AG04450 (cell line): ENCODE data around the gene APMAP. TPM values are rescaled to one million over a fixed set of nuclear protein-coding genes. Genes with fewer than 3 reads are reported as not detected.

Source experiments
- CTCF ChIA-PET: fragments of 300-600, 350-600 bp; formaldehyde crosslinking; extraction: SDS; loops from one replicate; lab custom pipeline; 2022; ENCODE audit warnings: antibody characterized with exemption, inconsistent platforms; lab: Charles Lee
- POLR2A ChIA-PET: fragments of 350-600 bp; formaldehyde crosslinking; extraction: SDS; loops from one replicate; lab custom pipeline; 2021; ENCODE audit warnings: antibody characterized with exemption, inconsistent platforms; lab: Yijun Ruan, JAX
- DNase-seq: peaks from one replicate; pipeline ENCODE4 v3.0.0-alpha.2; 2011; ENCODE audit warnings: low read depth, low spot score
- H3K27ac ChIP-seq: one replicate; pipeline ENCODE4 v1.5.1; 2012; ENCODE audit warnings: low read depth, low read length, control low read depth
- H3K27me3 ChIP-seq: one replicate; pipeline ENCODE4 v1.6.0; 2012; ENCODE audit warnings: low read length; ENCODE audit not compliant: control insufficient read depth, insufficient read depth
- H3K4me3 ChIP-seq: 2 replicates; pipeline ENCODE4 v1.5.1; 2011; ENCODE audit warnings: mild to moderate bottlenecking, low read depth, low read length, control low read depth
- H3K9me3 ChIP-seq: 2 replicates; pipeline ENCODE4 v1.5.1; 2012; ENCODE audit warnings: low read length; ENCODE audit not compliant: control insufficient read depth, insufficient read depth
- CTCF ChIP-seq: IDR thresholded peaks from 2 replicates; pipeline ENCODE4 v1.5.1; 2011; ENCODE audit warnings: low read depth, low read length, control low read depth, inconsistent platforms
- polyA plus RNA-seq: library from polyadenylated mRNA; depleted of rRNA; stranded (reverse); fragments of >200 nt; gene quantifications from 2 replicates; pipeline ENCODE4 v1.2.3, GENCODE V29; 2011

The APMAP gene
- polyA plus RNA-seq, 1 experiment, result 94.5 TPM

- H3K27me3 ChIP-seq, result no peaks in the 10 kb centered on the region
- no peak overlapping the region for H3K27ac ChIP-seq
- CTCF ChIA-PET, result no interaction called here
- POLR2A ChIA-PET, result no interaction called here
- no peak for TF ChIP-seq CTCF
- no peaks in the 10 kb centered on the region for H3K9me3 ChIP-seq
- no peak overlapping the region for H3K4me3 ChIP-seq
- DNase-seq, result no peak
Measured at GRCh38 chr20:24957326-24958016, 35.1 kb downstream of the APMAP start.

GRCh38 chr20:24956001-24956841 lies 36.3 kb downstream of the APMAP start:
- CTCF ChIA-PET, result interaction anchor here (0.5 kb wide), 1 partner anchor 739 kb away, joined by 3 read pairs; no protein-coding TSS in a partner anchor
- H3K27me3 ChIP-seq, result no peaks in the 10 kb centered on the region
- no peak for DNase-seq
- H3K27ac ChIP-seq, result no peak overlapping the region
- no peak for TF ChIP-seq CTCF
- no peak overlapping the region for H3K4me3 ChIP-seq
- POLR2A ChIA-PET, result no interaction called here
- no peaks in the 10 kb centered on the region for H3K9me3 ChIP-seq

GRCh38 chr20:24955045-24955444 lies 37.5 kb downstream of the APMAP start:
- POLR2A ChIA-PET, result no interaction called here
- CTCF ChIA-PET, result no interaction called here
- no peak overlapping the region for H3K4me3 ChIP-seq
- H3K27ac ChIP-seq, result no peak overlapping the region
- DNase-seq, result no peak
- H3K9me3 ChIP-seq, result no peaks in the 10 kb centered on the region
- no peak for TF ChIP-seq CTCF
- no peaks in the 10 kb centered on the region for H3K27me3 ChIP-seq

- TF ChIP-seq CTCF, result no peak
Measured at GRCh38 chr20:24954566-24954965, 38.0 kb downstream of the APMAP start.

GRCh38 chr20:24954151-24954550 lies 38.4 kb downstream of the APMAP start:
- TF ChIP-seq CTCF, result no peak
- CTCF ChIA-PET, result no interaction called here
- POLR2A ChIA-PET, result interaction anchor here (0.7 kb wide), 1 partner anchor 657 kb away, joined by 3 read pairs; no protein-coding TSS in a partner anchor
- no peak overlapping the region for H3K4me3 ChIP-seq
- H3K9me3 ChIP-seq, result no peaks in the 10 kb centered on the region; the same call in 1 of the 2 replicates
- DNase-seq, result no peak
- no peak overlapping the region for H3K27ac ChIP-seq
- H3K27me3 ChIP-seq, result no peaks in the 10 kb centered on the region

More at GRCh38 chr20:24954566-24954965, 38.0 kb downstream of the APMAP start:
- Histone ChIP-seq H3K9me3 (no peaks in the 10 kb centered on the region), H3K4me3 (no peak overlapping the region), H3K27ac (no peak overlapping the region), H3K27me3 (no peaks in the 10 kb centered on the region)
- DNase-seq, result no peak
- POLR2A ChIA-PET, result interaction anchor here (0.7 kb wide), 1 partner anchor 657 kb away, joined by 3 read pairs; no protein-coding TSS in a partner anchor
- CTCF ChIA-PET, result no interaction called here
